ENCODE measurements around the gene RFLNA. TPM values are rescaled to one million over a fixed set of nuclear protein-coding genes. Genes with fewer than 3 reads are reported as not detected.

The RFLNA gene
- total RNA-seq, 1 donor from 2014 or later: 0.10 TPM

- ATAC-seq (no peak), DNase-seq (no peak)
- intact Hi-C loops (cut with micrococcal nuclease): no loop called here
Measured at GRCh38 chr12:124346425-124347168, 51.7 kb downstream of the RFLNA start.

- ATAC-seq (no peak), DNase-seq (no peak)
- intact Hi-C loops (cut with micrococcal nuclease): no loop called here
Measured at GRCh38 chr12:124347335-124347734, 52.4 kb downstream of the RFLNA start.

GRCh38 chr12:124347805-124348658 lies 53.1 kb downstream of the RFLNA start:
- intact Hi-C loops (cut with micrococcal nuclease): no loop called here
- DNase-seq (no peak), ATAC-seq (no peak)

GRCh38 chr12:124348659-124349380 lies 53.9 kb downstream of the RFLNA start:
- no peak for ATAC-seq

GRCh38 chr12:124350491-124350890 lies 55.6 kb downstream of the RFLNA start:
- DNase-seq (no peak), ATAC-seq (no peak)
- intact Hi-C loops (cut with micrococcal nuclease): no loop called here

More at GRCh38 chr12:124348659-124349380, 53.9 kb downstream of the RFLNA start:
- no peak for DNase-seq
- intact Hi-C loops (cut with micrococcal nuclease): no loop called here

GRCh38 chr12:124351422-124351821 lies 56.5 kb downstream of the RFLNA start:
- ATAC-seq: no peak
- intact Hi-C loops (cut with micrococcal nuclease): no loop called here
- no peak for DNase-seq

- intact Hi-C loops (cut with micrococcal nuclease): no loop called here
- ATAC-seq: no peak
- DNase-seq: no peak
Measured at GRCh38 chr12:124352257-124352656, 57.4 kb downstream of the RFLNA start.

GRCh38 chr12:124352839-124353238 lies 57.9 kb downstream of the RFLNA start:
- intact Hi-C loops (cut with micrococcal nuclease): no loop called here
- ATAC-seq (peak; percentile 60), DNase-seq (peak; percentile 65)

GRCh38 chr12:124354400-124354799 lies 59.5 kb downstream of the RFLNA start:
- DNase-seq: no peak
- intact Hi-C loops (cut with micrococcal nuclease): loop anchor here (2.0 kb wide), 1 partner anchor 72 kb away; no protein-coding TSS in a partner anchor
- ATAC-seq: no peak

GRCh38 chr12:124356221-124356620 lies 61.3 kb downstream of the RFLNA start:
- ATAC-seq: no peak
- intact Hi-C loops (cut with micrococcal nuclease): no loop called here
- DNase-seq: no peak

GRCh38 chr12:124357616-124358015 lies 62.7 kb downstream of the RFLNA start:
- intact Hi-C loops (cut with micrococcal nuclease): no loop called here
- ATAC-seq (no peak), DNase-seq (no peak)

- no peak for DNase-seq
- no peak for ATAC-seq
- intact Hi-C loops (cut with micrococcal nuclease): no loop called here
Measured at GRCh38 chr12:124358572-124358971, 63.7 kb downstream of the RFLNA start.

GRCh38 chr12:124359671-124360581 lies 65.0 kb downstream of the RFLNA start:
- ATAC-seq (peak; percentile 91), DNase-seq (peak; percentile 97)
- intact Hi-C loops (cut with micrococcal nuclease): no loop called here

GRCh38 chr12:124361074-124361970 lies 66.4 kb downstream of the RFLNA start:
- DNase-seq: no peak
- intact Hi-C loops (cut with micrococcal nuclease): no loop called here
- ATAC-seq: no peak

- ATAC-seq (no peak), DNase-seq (no peak)
- intact Hi-C loops (cut with micrococcal nuclease): no loop called here
Measured at GRCh38 chr12:124361996-124362395, 67.1 kb downstream of the RFLNA start.

- intact Hi-C loops (cut with micrococcal nuclease): no loop called here
- ATAC-seq: no peak
- DNase-seq: no peak
Measured at GRCh38 chr12:124363353-124363965, 68.6 kb downstream of the RFLNA start.

- intact Hi-C loops (cut with micrococcal nuclease): no loop called here
- no peak for DNase-seq
- no peak for ATAC-seq
Measured at GRCh38 chr12:124364543-124364942, 69.7 kb downstream of the RFLNA start.
